Kidney epithelial cell (primary cell): ENCODE results near the gene RAC3. TPM values are rescaled to one million over a fixed set of nuclear protein-coding genes. Genes with fewer than 3 reads are reported as not detected.

ENCODE experiments used
- DNase-seq: peaks from one replicate; pipeline ENCODE4 v3.0.0-alpha.2; 2010; ENCODE audit warnings: low read depth
- H3K27me3 ChIP-seq: 2 replicates; pipeline ENCODE4 v1.6.0; 2011; ENCODE audit warnings: low read length; ENCODE audit not compliant: control insufficient read depth, insufficient read depth
- H3K36me3 ChIP-seq: 2 replicates; pipeline ENCODE4 v1.5.1; 2011; ENCODE audit warnings: low read length; ENCODE audit not compliant: control insufficient read depth, insufficient read depth
- H3K4me3 ChIP-seq: 2 replicates; pipeline ENCODE4 v1.5.1; 2011; ENCODE audit warnings: low read depth, mild to moderate bottlenecking, control low read depth, low read length
- total RNA-seq: library from RNA; depleted of rRNA; stranded (reverse); fragments of >200 nt; gene quantifications from 2 replicates; pipeline ENCODE4 v1.2.3, GENCODE V29; 2015
- TF ChIP-seq, protein P1 (sequence below): IDR thresholded peaks from 2 replicates; pipeline ENCODE4 v1.5.1; 2011; ENCODE audit warnings: mild to moderate bottlenecking, moderate library complexity, low read length, control low read depth, inconsistent platforms; ENCODE audit not compliant: insufficient read depth, poor library complexity, severe bottlenecking

Gene RAC3
- total RNA-seq, 1 donor from 2014 or later: 57.4 TPM

DNA sequence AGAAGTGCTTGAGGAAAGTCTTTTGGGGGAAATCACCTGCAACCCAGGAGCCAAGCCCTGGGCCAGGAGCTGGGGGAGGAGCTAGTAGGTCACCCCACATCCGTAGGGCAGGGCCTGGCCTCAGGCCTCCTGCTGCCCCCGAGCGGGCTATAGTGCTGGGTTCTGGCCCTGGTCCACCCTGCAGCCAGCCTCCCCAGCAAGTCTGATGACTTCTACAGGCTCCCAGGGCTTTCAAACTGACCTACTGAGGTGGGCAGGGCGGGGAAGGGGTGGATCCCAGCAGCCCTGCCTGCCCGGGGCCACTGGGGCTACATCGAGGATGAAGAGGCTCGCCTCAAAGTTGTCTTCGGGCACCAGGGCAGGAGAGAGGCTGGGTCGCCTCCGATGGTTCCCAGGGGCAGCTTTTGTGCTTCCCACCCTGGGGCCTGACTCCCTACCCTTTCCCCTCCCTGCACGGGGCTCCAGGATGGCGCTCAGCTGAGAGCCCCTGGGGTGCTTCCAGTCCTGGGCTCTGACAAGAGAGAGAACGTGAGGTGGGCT is 13.8 kb upstream of the RAC3 start:
- Histone ChIP-seq H3K4me3 (no peak overlapping the region), H3K27me3 (no peaks in the 10 kb centered on the region), H3K36me3 (peaks cover 4% of the 10 kb centered on the region)
- DNase-seq: no peak
- TF ChIP-seq, protein P1, sequence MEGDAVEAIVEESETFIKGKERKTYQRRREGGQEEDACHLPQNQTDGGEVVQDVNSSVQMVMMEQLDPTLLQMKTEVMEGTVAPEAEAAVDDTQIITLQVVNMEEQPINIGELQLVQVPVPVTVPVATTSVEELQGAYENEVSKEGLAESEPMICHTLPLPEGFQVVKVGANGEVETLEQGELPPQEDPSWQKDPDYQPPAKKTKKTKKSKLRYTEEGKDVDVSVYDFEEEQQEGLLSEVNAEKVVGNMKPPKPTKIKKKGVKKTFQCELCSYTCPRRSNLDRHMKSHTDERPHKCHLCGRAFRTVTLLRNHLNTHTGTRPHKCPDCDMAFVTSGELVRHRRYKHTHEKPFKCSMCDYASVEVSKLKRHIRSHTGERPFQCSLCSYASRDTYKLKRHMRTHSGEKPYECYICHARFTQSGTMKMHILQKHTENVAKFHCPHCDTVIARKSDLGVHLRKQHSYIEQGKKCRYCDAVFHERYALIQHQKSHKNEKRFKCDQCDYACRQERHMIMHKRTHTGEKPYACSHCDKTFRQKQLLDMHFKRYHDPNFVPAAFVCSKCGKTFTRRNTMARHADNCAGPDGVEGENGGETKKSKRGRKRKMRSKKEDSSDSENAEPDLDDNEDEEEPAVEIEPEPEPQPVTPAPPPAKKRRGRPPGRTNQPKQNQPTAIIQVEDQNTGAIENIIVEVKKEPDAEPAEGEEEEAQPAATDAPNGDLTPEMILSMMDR: no peak

DNA sequence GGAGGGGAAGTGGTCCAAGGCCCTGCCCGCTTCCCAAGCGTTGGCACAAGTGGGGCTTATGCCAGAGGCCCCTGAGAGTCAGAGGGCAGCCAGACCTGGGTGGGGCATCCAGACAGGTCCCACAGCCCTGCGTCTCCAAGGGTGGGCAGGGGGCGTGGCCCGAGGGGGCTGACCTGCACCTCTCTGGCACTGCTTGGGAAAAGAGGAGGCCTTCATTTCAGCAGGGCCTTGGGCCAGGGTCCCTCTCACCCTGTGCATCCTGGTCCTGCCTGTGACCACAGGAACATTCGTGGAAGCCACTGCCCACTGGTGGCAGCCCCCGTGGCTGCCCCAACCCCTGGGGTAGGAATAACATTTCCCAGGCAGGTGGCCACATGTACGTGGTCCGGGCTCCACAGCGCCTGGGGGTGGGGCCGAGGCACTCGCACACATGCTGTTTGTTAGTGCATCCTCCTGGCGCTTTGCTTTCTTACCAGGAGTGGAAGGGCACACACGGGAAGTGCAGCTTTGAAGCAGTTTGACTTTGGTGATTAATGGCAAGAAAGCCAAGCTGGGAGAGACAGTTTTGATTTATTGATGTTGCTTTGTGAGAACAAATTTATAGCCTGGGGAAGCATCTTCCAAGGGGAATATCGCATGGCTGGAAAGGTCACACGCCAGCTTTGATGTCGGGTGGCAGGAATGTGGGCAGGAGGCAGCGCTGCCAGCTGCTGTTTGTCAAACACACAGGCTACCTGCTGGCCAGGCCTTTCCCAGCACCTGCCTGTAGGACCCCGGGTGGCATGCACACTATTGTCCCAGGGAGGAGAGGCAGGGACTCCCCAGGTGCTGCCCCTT is 13.1 kb upstream of the RAC3 start:
- no peak overlapping the region for H3K4me3 ChIP-seq
- TF ChIP-seq, protein P1: no peak
- DNase-seq: no peak
- H3K36me3 ChIP-seq: peaks cover 4% of the 10 kb centered on the region
- H3K27me3 ChIP-seq: no peaks in the 10 kb centered on the region

DNA sequence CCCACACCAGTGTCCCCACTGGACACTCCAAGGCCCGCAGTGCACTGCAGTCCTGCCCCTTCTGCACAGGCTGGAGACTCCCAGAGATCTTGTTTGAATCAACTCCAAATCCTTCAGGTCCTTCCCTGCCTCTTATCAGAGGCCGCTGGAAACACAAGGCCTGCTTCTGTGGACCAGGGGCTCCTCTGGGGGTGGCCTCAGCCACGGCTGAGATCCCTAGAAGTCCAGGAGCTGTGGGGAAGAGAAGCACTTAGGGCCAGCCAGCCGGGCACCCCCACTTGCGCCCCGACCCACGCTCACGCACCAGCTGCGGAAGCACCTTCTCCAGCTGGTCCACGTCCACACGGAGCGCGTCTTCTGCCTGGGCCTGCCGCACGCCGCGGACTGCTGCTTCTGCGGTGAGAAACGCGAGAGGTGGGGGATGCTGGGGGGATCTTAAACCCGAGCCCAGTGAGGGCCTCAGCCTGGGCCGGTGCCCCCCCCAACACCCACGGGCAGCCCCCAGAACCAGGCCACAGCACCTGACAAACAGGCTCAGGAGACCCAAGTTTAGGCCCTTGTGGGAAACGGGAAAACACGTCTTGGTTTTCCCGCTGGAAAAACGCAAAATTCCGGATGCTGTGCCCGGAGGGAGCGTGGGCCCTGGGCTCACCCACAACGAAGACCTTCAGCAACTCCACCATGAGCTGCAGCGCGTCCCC is 12.3 kb upstream of the RAC3 start:
- Histone ChIP-seq H3K4me3 (no peak overlapping the region), H3K36me3 (peaks cover 4% of the 10 kb centered on the region), H3K27me3 (no peaks in the 10 kb centered on the region)
- TF ChIP-seq, protein P1: no peak
- DNase-seq: no peak

DNA sequence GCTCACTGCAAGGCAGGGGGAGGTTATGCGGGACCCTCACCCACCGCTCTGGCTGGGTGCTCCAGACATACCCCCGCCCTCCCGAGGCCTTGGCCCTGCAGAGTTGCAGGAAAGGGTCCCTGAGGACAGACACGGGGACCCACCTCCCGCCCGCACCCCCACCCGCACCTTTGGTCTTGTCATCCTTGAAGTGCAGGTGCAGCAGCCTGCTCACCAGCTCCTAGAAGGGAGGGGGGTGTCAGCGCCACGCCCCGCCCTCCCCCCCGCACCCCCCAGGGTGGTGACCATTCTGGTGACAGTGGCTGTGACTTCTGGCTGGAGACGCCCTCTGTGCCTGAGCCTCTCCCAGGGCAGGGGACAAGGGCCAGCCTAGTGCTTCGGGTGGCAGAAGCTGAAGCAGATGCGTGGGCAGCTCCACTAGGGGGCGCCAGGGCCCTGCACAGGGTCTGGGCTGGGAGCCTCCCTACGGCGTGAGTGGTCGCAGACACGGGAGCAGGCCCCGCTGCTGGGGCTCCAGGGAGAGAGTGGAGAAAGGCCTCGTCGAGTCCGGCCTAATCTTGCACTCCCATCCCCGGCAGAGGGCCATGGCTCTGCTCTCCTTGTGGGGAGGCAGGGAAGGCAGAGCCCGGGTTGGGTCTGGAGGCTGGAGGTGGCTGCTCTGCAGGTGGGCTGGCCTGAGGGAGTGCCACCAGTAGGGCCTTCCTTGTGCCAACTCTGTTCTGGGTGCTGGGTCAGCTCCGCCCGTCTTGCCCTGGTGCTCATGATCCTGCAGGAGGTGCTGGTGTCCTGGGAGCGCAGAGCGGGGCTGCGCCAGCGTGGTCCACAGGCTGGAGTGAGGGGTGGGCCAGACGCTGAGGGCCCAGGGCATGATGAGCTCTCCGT is 11.5 kb upstream of the RAC3 start:
- peaks cover 4% of the 10 kb centered on the region for H3K36me3 ChIP-seq
- H3K4me3 ChIP-seq: no peak overlapping the region
- H3K27me3 ChIP-seq: no peaks in the 10 kb centered on the region
- no peak for DNase-seq
- TF ChIP-seq, protein P1: peak; percentile 85

DNA sequence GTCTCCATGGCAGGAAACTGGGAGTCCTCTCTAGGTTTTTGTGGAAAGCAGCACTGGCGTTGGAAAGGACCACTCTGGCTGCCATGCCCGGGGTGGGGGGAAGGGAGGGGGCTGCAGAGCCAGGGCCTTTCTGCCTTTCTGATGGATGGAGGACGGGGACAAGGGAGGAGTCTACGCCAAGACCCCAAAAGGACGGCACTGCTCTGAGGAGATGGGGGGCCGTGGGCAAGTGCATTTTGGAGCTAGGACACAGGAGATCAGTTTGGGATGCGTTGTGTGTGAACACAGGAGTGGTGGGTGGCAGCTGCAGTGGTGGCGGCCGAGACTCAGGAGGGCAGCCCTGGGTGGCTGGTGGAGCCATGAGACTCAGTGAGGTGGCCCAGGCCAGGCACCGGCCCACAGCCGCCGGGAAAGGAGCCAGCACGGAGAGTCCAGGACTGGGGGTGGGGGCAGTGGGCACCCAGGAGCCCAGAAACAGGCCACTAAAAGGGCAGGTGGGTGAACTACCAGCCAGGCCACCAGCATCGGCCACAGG is 10.8 kb upstream of the RAC3 start:
- Histone ChIP-seq H3K4me3 (no peak overlapping the region), H3K27me3 (no peaks in the 10 kb centered on the region), H3K36me3 (peaks cover 4% of the 10 kb centered on the region)
- TF ChIP-seq, protein P1: no peak
- DNase-seq: no peak
